Activated naive CD4-positive, alpha-beta T cell treated with anti-CD3 and anti-CD28 coated beads, Interleukin-2, amount 50 U/mL, for 72 hours (primary cell): Measurements from ENCODE around the gene AK5. TPM values are rescaled to one million over a fixed set of nuclear protein-coding genes. Genes with fewer than 3 reads are reported as not detected.
A peak's percentile ranks its signal among the peaks of the same experiment; 100 is the strongest.

Experiments used
- ATAC-seq, 2 donors: fragments of 150-1000 bp; cut with Tn5 transposase; 2 replicates each; pipeline ENCODE4 v1.10.0; 2021; ENCODE audit warnings: mild to moderate bottlenecking in 2 of 2, moderate library complexity in 2 of 2
- DNase-seq, 2 donors: peaks; one replicate each; pipeline ENCODE4 v3.0.0; 2021 to 2022; ENCODE audit warnings: low spot score in 2 of 2
- H3K27ac Mint-ChIP-seq, 2 donors: one replicate each; pipeline ENCODE4 v1.8.0; 2022; ENCODE audit warnings: mild to moderate bottlenecking in 2 of 2, mixed read lengths in 2 of 2
- H3K36me3 Mint-ChIP-seq, 2 donors: one replicate each; pipeline ENCODE4 v1.8.0; 2022; ENCODE audit warnings: mixed read lengths in 2 of 2
- H3K9me3 Mint-ChIP-seq, 2 donors: one replicate each; pipeline ENCODE4 v1.8.0; 2022; ENCODE audit warnings: mixed read lengths in 2 of 2
- total RNA-seq, 2 donors: library from RNA; stranded (reverse); gene quantifications; one replicate each; pipeline ENCODE4 v1.2.3, GENCODE V29; 2022

Gene AK5
- 1 to 10 TPM; 1.9 to 8.9 TPM for total RNA-seq

GRCh38 chr1:77281491-77282186 is at the start of gene AK5:
AK5 (plus strand) TSS chr1:77282019; CDS start chr1:77282314, 295 bp downstream.
- H3K27ac Mint-ChIP-seq: peak within 1 kb of the TSS in 1 of 2 donors; percentile 37

GRCh38 chr1:77232829-77233228 is 49.0 kb upstream of the AK5 start:
- ATAC-seq (no peak), DNase-seq (no peak)
- H3K9me3 Mint-ChIP-seq: peaks cover 5 to 9% of the 10 kb centered on the region in 2 donors
- no peak overlapping the region for H3K27ac Mint-ChIP-seq
- H3K36me3 Mint-ChIP-seq: peaks cover 0 to 6% of the 10 kb centered on the region in 2 donors

More at GRCh38 chr1:77281491-77282186, at the start of gene AK5:
- Mint-ChIP-seq H3K9me3 (no peaks in the 10 kb centered on the region), H3K36me3 (no peaks in the 10 kb centered on the region)
- ATAC-seq (peak; percentile 80 to 85), DNase-seq (peak; percentile 60 to 64)

GRCh38 chr1:77234096-77234495 is 47.7 kb upstream of the AK5 start:
- no peak for ATAC-seq
- no peak for DNase-seq
- Mint-ChIP-seq H3K27ac (no peak overlapping the region), H3K9me3 (peaks cover 5 to 9% of the 10 kb centered on the region in 2 donors), H3K36me3 (peaks cover 0 to 6% of the 10 kb centered on the region in 2 donors)

GRCh38 chr1:77234943-77235342 is 46.9 kb upstream of the AK5 start:
- no peak for ATAC-seq
- DNase-seq: no peak
- peaks cover 0 to 6% of the 10 kb centered on the region in 2 donors for H3K36me3 Mint-ChIP-seq
- peaks cover 5 to 9% of the 10 kb centered on the region in 2 donors for H3K9me3 Mint-ChIP-seq
- no peak overlapping the region for H3K27ac Mint-ChIP-seq

GRCh38 chr1:77238462-77238861 is 43.4 kb upstream of the AK5 start:
- peak in 1 of 2 donors; percentile 59 for ATAC-seq
- Mint-ChIP-seq H3K9me3 (peaks cover 0 to 11% of the 10 kb centered on the region in 2 donors), H3K27ac (peak overlapping the region in 1 of 2 donors; percentile 46), H3K36me3 (peaks cover 0 to 4% of the 10 kb centered on the region in 2 donors)
- DNase-seq: no peak

GRCh38 chr1:77239311-77239710 is 42.5 kb upstream of the AK5 start:
- no peak overlapping the region for H3K27ac Mint-ChIP-seq
- ATAC-seq (no peak), DNase-seq (no peak)

GRCh38 chr1:77245830-77246229 is 36.0 kb upstream of the AK5 start:
- Mint-ChIP-seq H3K9me3 (peaks cover 32 to 40% of the 10 kb centered on the region in 2 donors), H3K36me3 (peaks cover 36 to 41% of the 10 kb centered on the region in 2 donors)
- no peak for ATAC-seq

More at GRCh38 chr1:77239311-77239710, 42.5 kb upstream of the AK5 start:
- Mint-ChIP-seq H3K9me3 (peaks cover 0 to 11% of the 10 kb centered on the region in 2 donors), H3K36me3 (peaks cover 0 to 4% of the 10 kb centered on the region in 2 donors)

GRCh38 chr1:77250126-77250525 is 31.7 kb upstream of the AK5 start:
- H3K36me3 Mint-ChIP-seq: peaks cover 50 to 69% of the 10 kb centered on the region in 2 donors
- peaks cover 52 to 68% of the 10 kb centered on the region in 2 donors for H3K9me3 Mint-ChIP-seq
- ATAC-seq (no peak), DNase-seq (no peak)
- no peak overlapping the region for H3K27ac Mint-ChIP-seq

More at GRCh38 chr1:77245830-77246229, 36.0 kb upstream of the AK5 start:
- peak overlapping the region in 1 of 2 donors; percentile 39 for H3K27ac Mint-ChIP-seq
- no peak for DNase-seq

GRCh38 chr1:77253211-77253610 is 28.6 kb upstream of the AK5 start:
- H3K27ac Mint-ChIP-seq: no peak overlapping the region
- H3K9me3 Mint-ChIP-seq: peaks cover 58% of the 10 kb centered on the region in 2 donors
- peaks cover 38 to 67% of the 10 kb centered on the region in 2 donors for H3K36me3 Mint-ChIP-seq
- DNase-seq (no peak), ATAC-seq (no peak)

- Mint-ChIP-seq H3K27ac (no peak overlapping the region), H3K9me3 (peaks cover 0 to 10% of the 10 kb centered on the region in 2 donors), H3K36me3 (no peaks in the 10 kb centered on the region)
- DNase-seq (no peak), ATAC-seq (no peak)
These were observed 18.1 kb upstream of the AK5 start for GRCh38 chr1:77263708-77264107.

GRCh38 chr1:77265180-77265579 is 16.6 kb upstream of the AK5 start:
- no peak for ATAC-seq
- Mint-ChIP-seq H3K27ac (no peak overlapping the region), H3K36me3 (no peaks in the 10 kb centered on the region), H3K9me3 (peaks cover 0 to 10% of the 10 kb centered on the region in 2 donors)
- DNase-seq: no peak

- ATAC-seq: peak in 1 of 2 donors; percentile 31
These were observed 14.8 kb upstream of the AK5 start for GRCh38 chr1:77267035-77267434.

GRCh38 chr1:77271852-77272580 is 9.8 kb upstream of the AK5 start:
- ATAC-seq (peak; percentile 28 to 46), DNase-seq (no peak)
- Mint-ChIP-seq H3K36me3 (no peaks in the 10 kb centered on the region), H3K9me3 (no peaks in the 10 kb centered on the region), H3K27ac (no peak overlapping the region)

More at GRCh38 chr1:77267035-77267434, 14.8 kb upstream of the AK5 start:
- DNase-seq: no peak
- H3K9me3 Mint-ChIP-seq: peaks cover 0 to 10% of the 10 kb centered on the region in 2 donors
- H3K36me3 Mint-ChIP-seq: no peaks in the 10 kb centered on the region
- H3K27ac Mint-ChIP-seq: no peak overlapping the region

GRCh38 chr1:77273891-77274290 is 7.9 kb upstream of the AK5 start:
- Mint-ChIP-seq H3K27ac (no peak overlapping the region), H3K9me3 (no peaks in the 10 kb centered on the region), H3K36me3 (no peaks in the 10 kb centered on the region)
- ATAC-seq (no peak), DNase-seq (no peak)

- no peak overlapping the region for H3K27ac Mint-ChIP-seq
- DNase-seq: no peak
- H3K36me3 Mint-ChIP-seq: no peaks in the 10 kb centered on the region
- no peak for ATAC-seq
- H3K9me3 Mint-ChIP-seq: no peaks in the 10 kb centered on the region
These were observed 6.6 kb upstream of the AK5 start for GRCh38 chr1:77275194-77275593.

- Mint-ChIP-seq H3K9me3 (no peaks in the 10 kb centered on the region), H3K36me3 (no peaks in the 10 kb centered on the region), H3K27ac (no peak overlapping the region)
- ATAC-seq (no peak), DNase-seq (no peak)
These were observed 4.9 kb upstream of the AK5 start for GRCh38 chr1:77276941-77277340.

- ATAC-seq: no peak
- Mint-ChIP-seq H3K27ac (no peak overlapping the region), H3K36me3 (no peaks in the 10 kb centered on the region)
These were observed 1.9 kb upstream of the AK5 start for GRCh38 chr1:77279929-77280328.

More at GRCh38 chr1:77279929-77280328, 1.9 kb upstream of the AK5 start:
- no peaks in the 10 kb centered on the region for H3K9me3 Mint-ChIP-seq
- DNase-seq: no peak
